Measurements from ENCODE around the gene TPK1. TPM values are rescaled to one million over a fixed set of nuclear protein-coding genes. Genes with fewer than 3 reads are reported as not detected.

Gene TPK1
- total RNA-seq, 1 experiment from 2014 or later, result 3.3 TPM

GRCh38 chr7:144738146-144738545 is 97.7 kb downstream of the TPK1 start:
- H3K36me3 ChIP-seq (ENCODE audit: control insufficient read depth, insufficient read depth, low read length), result no peaks in the 10 kb centered on the region
- CTCF ChIA-PET, result no interaction called here
- H3K27me3 ChIP-seq (ENCODE audit: control insufficient read depth, insufficient read depth, low read length), result no peaks in the 10 kb centered on the region
- intact Hi-C loops (cut with micrococcal nuclease; ENCODE audit: unreplicated experiment), result no loop called here
- H3K9me3 ChIP-seq (ENCODE audit: control insufficient read depth, insufficient read depth, low read depth, low read length), result no peaks in the 10 kb centered on the region
- POLR2A ChIA-PET, result no interaction called here
- no TSS peak for BruUV-seq (replicated peaks)
- no peaks in the 10 kb centered on the region for H3K4me1 ChIP-seq (ENCODE audit: control insufficient read depth, insufficient read depth, low read length)
- no peak for DNase-seq (ENCODE audit: low read depth, low spot score)
- TF ChIP-seq POLR2AphosphoS5 (IDR thresholded peaks at IDR 0.05; ENCODE audit: low read depth, low read length) (no peak), TCF7L2 (IDR thresholded peaks at IDR 0.05; ENCODE audit: low read depth, low read length) (no peak), SIN3A (IDR thresholded peaks at IDR 0.05; ENCODE audit: borderline replicate concordance, insufficient read depth, low read depth, low read length) (no peak)
- TF ChIP-seq, protein P1, sequence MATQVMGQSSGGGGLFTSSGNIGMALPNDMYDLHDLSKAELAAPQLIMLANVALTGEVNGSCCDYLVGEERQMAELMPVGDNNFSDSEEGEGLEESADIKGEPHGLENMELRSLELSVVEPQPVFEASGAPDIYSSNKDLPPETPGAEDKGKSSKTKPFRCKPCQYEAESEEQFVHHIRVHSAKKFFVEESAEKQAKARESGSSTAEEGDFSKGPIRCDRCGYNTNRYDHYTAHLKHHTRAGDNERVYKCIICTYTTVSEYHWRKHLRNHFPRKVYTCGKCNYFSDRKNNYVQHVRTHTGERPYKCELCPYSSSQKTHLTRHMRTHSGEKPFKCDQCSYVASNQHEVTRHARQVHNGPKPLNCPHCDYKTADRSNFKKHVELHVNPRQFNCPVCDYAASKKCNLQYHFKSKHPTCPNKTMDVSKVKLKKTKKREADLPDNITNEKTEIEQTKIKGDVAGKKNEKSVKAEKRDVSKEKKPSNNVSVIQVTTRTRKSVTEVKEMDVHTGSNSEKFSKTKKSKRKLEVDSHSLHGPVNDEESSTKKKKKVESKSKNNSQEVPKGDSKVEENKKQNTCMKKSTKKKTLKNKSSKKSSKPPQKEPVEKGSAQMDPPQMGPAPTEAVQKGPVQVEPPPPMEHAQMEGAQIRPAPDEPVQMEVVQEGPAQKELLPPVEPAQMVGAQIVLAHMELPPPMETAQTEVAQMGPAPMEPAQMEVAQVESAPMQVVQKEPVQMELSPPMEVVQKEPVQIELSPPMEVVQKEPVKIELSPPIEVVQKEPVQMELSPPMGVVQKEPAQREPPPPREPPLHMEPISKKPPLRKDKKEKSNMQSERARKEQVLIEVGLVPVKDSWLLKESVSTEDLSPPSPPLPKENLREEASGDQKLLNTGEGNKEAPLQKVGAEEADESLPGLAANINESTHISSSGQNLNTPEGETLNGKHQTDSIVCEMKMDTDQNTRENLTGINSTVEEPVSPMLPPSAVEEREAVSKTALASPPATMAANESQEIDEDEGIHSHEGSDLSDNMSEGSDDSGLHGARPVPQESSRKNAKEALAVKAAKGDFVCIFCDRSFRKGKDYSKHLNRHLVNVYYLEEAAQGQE (IDR thresholded peaks at IDR 0.05; ENCODE audit: insufficient read depth in 1 of 2, low read depth in 2 of 2, low read length in 1 of 2), result no peak
- TF ChIP-seq, protein P2, sequence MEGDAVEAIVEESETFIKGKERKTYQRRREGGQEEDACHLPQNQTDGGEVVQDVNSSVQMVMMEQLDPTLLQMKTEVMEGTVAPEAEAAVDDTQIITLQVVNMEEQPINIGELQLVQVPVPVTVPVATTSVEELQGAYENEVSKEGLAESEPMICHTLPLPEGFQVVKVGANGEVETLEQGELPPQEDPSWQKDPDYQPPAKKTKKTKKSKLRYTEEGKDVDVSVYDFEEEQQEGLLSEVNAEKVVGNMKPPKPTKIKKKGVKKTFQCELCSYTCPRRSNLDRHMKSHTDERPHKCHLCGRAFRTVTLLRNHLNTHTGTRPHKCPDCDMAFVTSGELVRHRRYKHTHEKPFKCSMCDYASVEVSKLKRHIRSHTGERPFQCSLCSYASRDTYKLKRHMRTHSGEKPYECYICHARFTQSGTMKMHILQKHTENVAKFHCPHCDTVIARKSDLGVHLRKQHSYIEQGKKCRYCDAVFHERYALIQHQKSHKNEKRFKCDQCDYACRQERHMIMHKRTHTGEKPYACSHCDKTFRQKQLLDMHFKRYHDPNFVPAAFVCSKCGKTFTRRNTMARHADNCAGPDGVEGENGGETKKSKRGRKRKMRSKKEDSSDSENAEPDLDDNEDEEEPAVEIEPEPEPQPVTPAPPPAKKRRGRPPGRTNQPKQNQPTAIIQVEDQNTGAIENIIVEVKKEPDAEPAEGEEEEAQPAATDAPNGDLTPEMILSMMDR (IDR thresholded peaks at IDR 0.05), result no peak
- ATAC-seq, result no peak
- in situ Hi-C loops (cut with HindIII; ENCODE audit: low pct_unique_long_range_greater_than_20kb, low sequenced_read_pairs), result no loop called here
- H3K27ac ChIP-seq (ENCODE audit: low read length), result no peak overlapping the region
- H3K4me3 ChIP-seq (ENCODE audit: low read depth in 2 of 2, low read length in 2 of 2), result no peak overlapping the region

- no TSS peak for BruUV-seq (replicated peaks)
- H3K27ac ChIP-seq (ENCODE audit: low read length), result no peak overlapping the region
- no peak for TF ChIP-seq SIN3A (IDR thresholded peaks at IDR 0.05; ENCODE audit: borderline replicate concordance, insufficient read depth, low read depth, low read length)
- no peak for TF ChIP-seq POLR2AphosphoS5 (IDR thresholded peaks at IDR 0.05; ENCODE audit: low read depth, low read length)
- H3K36me3 ChIP-seq (ENCODE audit: control insufficient read depth, insufficient read depth, low read length), result no peaks in the 10 kb centered on the region
- in situ Hi-C loops (cut with HindIII; ENCODE audit: low pct_unique_long_range_greater_than_20kb, low sequenced_read_pairs) (no loop called here), intact Hi-C loops (cut with micrococcal nuclease; ENCODE audit: unreplicated experiment) (no loop called here)
- ChIA-PET CTCF (no interaction called here), POLR2A (no interaction called here)
- no peak for DNase-seq (ENCODE audit: low read depth, low spot score)
- no peaks in the 10 kb centered on the region for H3K9me3 ChIP-seq (ENCODE audit: control insufficient read depth, insufficient read depth, low read depth, low read length)
- H3K27me3 ChIP-seq (ENCODE audit: control insufficient read depth, insufficient read depth, low read length), result no peaks in the 10 kb centered on the region
- no peaks in the 10 kb centered on the region for H3K4me1 ChIP-seq (ENCODE audit: control insufficient read depth, insufficient read depth, low read length)
- ATAC-seq, result no peak
- H3K4me3 ChIP-seq (ENCODE audit: low read depth in 2 of 2, low read length in 2 of 2), result no peak overlapping the region
Measured at GRCh38 chr7:144736880-144737493, 98.9 kb downstream of the TPK1 start.

- H3K27ac ChIP-seq (ENCODE audit: low read length), result no peak overlapping the region
- DNase-seq (ENCODE audit: low read depth, low spot score) (no peak), ATAC-seq (no peak)
- CTCF ChIA-PET, result no interaction called here
- TF ChIP-seq, protein P2 (IDR thresholded peaks at IDR 0.05), result no peak
- TF ChIP-seq TCF7L2 (IDR thresholded peaks at IDR 0.05; ENCODE audit: low read depth, low read length) (no peak), SIN3A (IDR thresholded peaks at IDR 0.05; ENCODE audit: borderline replicate concordance, insufficient read depth, low read depth, low read length) (no peak)
- TF ChIP-seq, protein P1 (IDR thresholded peaks at IDR 0.05; ENCODE audit: insufficient read depth in 1 of 2, low read depth in 2 of 2, low read length in 1 of 2), result no peak
- in situ Hi-C loops (cut with HindIII; ENCODE audit: low pct_unique_long_range_greater_than_20kb, low sequenced_read_pairs) (no loop called here), intact Hi-C loops (cut with micrococcal nuclease; ENCODE audit: unreplicated experiment) (no loop called here)
- no peaks in the 10 kb centered on the region for H3K36me3 ChIP-seq (ENCODE audit: control insufficient read depth, insufficient read depth, low read length)
- no peak overlapping the region for H3K4me3 ChIP-seq (ENCODE audit: low read depth in 2 of 2, low read length in 2 of 2)
- POLR2A ChIA-PET, result no interaction called here
- H3K4me1 ChIP-seq (ENCODE audit: control insufficient read depth, insufficient read depth, low read length), result no peaks in the 10 kb centered on the region
- no TSS peak for BruUV-seq (replicated peaks)
- H3K27me3 ChIP-seq (ENCODE audit: control insufficient read depth, insufficient read depth, low read length), result no peaks in the 10 kb centered on the region
- H3K9me3 ChIP-seq (ENCODE audit: control insufficient read depth, insufficient read depth, low read depth, low read length), result no peaks in the 10 kb centered on the region
Measured at GRCh38 chr7:144735505-144736276, 100.2 kb downstream of the TPK1 start.

Measured in Panc1 (cell line).